HepG2 (cell line): Measurements from ENCODE around the gene CD79A. TPM values are rescaled to one million over a fixed set of nuclear protein-coding genes. Genes with fewer than 3 reads are reported as not detected.

Experiments
- ATAC-seq: fragments of 200-7000 bp; cut with Tn5 transposase; 3 replicates; pipeline ENCODE4 v1.9.1; 2020; ENCODE audit warnings: mild to moderate bottlenecking, moderate library complexity
- BruUV-seq: library from RNA; stranded (reverse); fragments of 400-500 nt; replicated peaks from 2 replicates; lab custom pipeline; 2021; lab: Mats Ljungman, UMichigan
- CTCF ChIA-PET: fragments of 300-600 bp; formaldehyde crosslinking; extraction: SDS; loops from one replicate; lab custom pipeline; 2021; ENCODE audit warnings: low total read pairs, inconsistent platforms, low intra/inter-chr PET ratio; lab: Yijun Ruan, JAX
- POLR2A ChIA-PET: fragments of 350-600 bp; sonication (Branson Sonifier 250); formaldehyde crosslinking; loops from one replicate; lab custom pipeline; 2020; ENCODE audit warnings: antibody characterized with exemption, inconsistent platforms; lab: Yijun Ruan, JAX
- DNase-seq: peaks from one replicate; pipeline ENCODE4 v3.0.0-alpha.2; 2015; ENCODE audit warnings: low spot score
- FAIRE-seq: peaks from 3 replicates; lab custom pipeline; 2011; peaks lifted over from hg19 to GRCh38; lab: Jason Lieb, UNC
- H2AFZ ChIP-seq: one replicate; pipeline ENCODE4 v1.6.1; 2011; ENCODE audit warnings: low read length, inconsistent platforms
- H3K27ac ChIP-seq: fragments of 300-600 bp; 3 replicates; pipeline ENCODE4 v1.8.0; 2011; ENCODE audit warnings: mixed run types, mild to moderate bottlenecking, mixed read lengths, low read length, inconsistent platforms; ENCODE audit not compliant: insufficient read depth; ENCODE audit errors: extremely low read length
- H3K27me3 ChIP-seq, 2 experiments: fragments of 200-600 bp in 1 of 2; 2 replicates in 1 of 2; 3 replicates in 1 of 2; pipeline versions ENCODE4 v1.6.0 to v1.8.0; 2011; ENCODE audit warnings: low read length in 2 of 2, mild to moderate bottlenecking in 2 of 2, moderate library complexity in 2 of 2, inconsistent platforms in 1 of 2; ENCODE audit not compliant: insufficient read depth in 2 of 2, control insufficient read depth in 1 of 2
- H3K36me3 ChIP-seq, 2 experiments: fragments of 200-600 bp in 1 of 2; replicated peaks in 1 of 2; 2 replicates in 1 of 2; 3 replicates in 1 of 2; pipeline versions ENCODE4 v1.5.1 to v1.8.0; 2011; ENCODE audit warnings: low read length in 2 of 2, inconsistent platforms in 1 of 2; ENCODE audit not compliant: insufficient read depth in 2 of 2, control insufficient read depth in 1 of 2
- H3K4me1 ChIP-seq: 2 replicates; pipeline ENCODE4 v1.5.1; 2012; ENCODE audit warnings: low read length, inconsistent platforms; ENCODE audit not compliant: insufficient read depth
- H3K4me2 ChIP-seq: 2 replicates; pipeline ENCODE4 v1.6.0; 2011; ENCODE audit warnings: low read depth, low read length, inconsistent platforms
- H3K4me3 ChIP-seq, 3 experiments: fragments of 200-600 bp in 1 of 3; sonication (generic), shearing (Covaris generic) in 1 of 3; replicated peaks in 1 of 3; 2 replicates each; pipeline ENCODE4 v1.5.1; 2011 to 2016; ENCODE audit warnings: low read length in 3 of 3, inconsistent platforms in 2 of 3, low read depth in 2 of 3, mild to moderate bottlenecking in 2 of 3, control low read depth in 1 of 3, mixed read lengths in 1 of 3; ENCODE audit not compliant: insufficient read depth in 1 of 3
- H3K79me2 ChIP-seq: one replicate; pipeline ENCODE4 v1.6.1; 2011; ENCODE audit warnings: low read length, inconsistent platforms; ENCODE audit not compliant: insufficient read depth
- H3K9ac ChIP-seq: 2 replicates; pipeline ENCODE4 v1.6.0; 2011; ENCODE audit warnings: mild to moderate bottlenecking, low read depth, low read length, inconsistent platforms; ENCODE audit not compliant: insufficient read depth
- H3K9me3 ChIP-seq: 2 replicates; pipeline ENCODE4 v1.5.1; 2012; ENCODE audit warnings: mild to moderate bottlenecking, low read length
- H4K20me1 ChIP-seq: 2 replicates; pipeline ENCODE4 v1.6.0; 2011; ENCODE audit warnings: inconsistent platforms, mild to moderate bottlenecking, low read length, moderate library complexity; ENCODE audit not compliant: insufficient read depth
- EP300 ChIP-seq, 3 experiments: sonication (generic) in 1 of 3; formaldehyde crosslinking in 1 of 3; IDR thresholded peaks; 2 replicates each; pipeline versions ENCODE4 v1.5.1 to v1.6.1; 2011 to 2020; ENCODE audit warnings: low read depth in 2 of 3, low read length in 2 of 3, borderline replicate concordance in 1 of 3, improper control_type of control experiment in 1 of 3, mild to moderate bottlenecking in 1 of 3, missing genetic modification reagents in 1 of 3, moderate library complexity in 1 of 3
- GATA4 ChIP-seq: sonication (generic); IDR thresholded peaks from 2 replicates; pipeline ENCODE4 v1.6.1; 2016; ENCODE audit warnings: antibody characterized with exemption, low read depth, borderline replicate concordance
- GLI4 ChIP-seq: sonication (generic); formaldehyde crosslinking; IDR thresholded peaks from 2 replicates; pipeline ENCODE4 v1.5.1; 2020; ENCODE audit warnings: missing genetic modification reagents, mild to moderate bottlenecking, moderate library complexity, borderline replicate concordance
- HMG20A ChIP-seq: IDR thresholded peaks from 2 replicates; pipeline ENCODE4 v1.6.1; 2016; ENCODE audit warnings: borderline replicate concordance
- KDM3A ChIP-seq: IDR thresholded peaks from 2 replicates; pipeline ENCODE4 v1.6.1; 2018; ENCODE audit warnings: low read depth, missing compliant biosample characterization
- NFYB ChIP-seq: sonication (generic); formaldehyde crosslinking; IDR thresholded peaks from 2 replicates; pipeline ENCODE4 v1.4.0; 2020; ENCODE audit warnings: missing genetic modification reagents
- PCBP1 ChIP-seq: fragments of 200-400 bp; formaldehyde crosslinking; IDR thresholded peaks from 2 replicates; pipeline ENCODE4 v1.6.1; 2017; ENCODE audit warnings: mild to moderate bottlenecking, low read depth, low read length, borderline replicate concordance
- RAD51 ChIP-seq: fragments of 450-650 bp; IDR thresholded peaks from 2 replicates; pipeline ENCODE4 v1.6.1; 2016; ENCODE audit warnings: borderline replicate concordance
- RARG ChIP-seq: sonication (generic); formaldehyde crosslinking; IDR thresholded peaks from 2 replicates; pipeline ENCODE4 v1.4.0; 2020; ENCODE audit warnings: low read depth, mild to moderate bottlenecking, missing genetic modification reagents
- RBAK ChIP-seq: sonication (generic); formaldehyde crosslinking; IDR thresholded peaks from 2 replicates; pipeline ENCODE4 v1.5.1; 2020; ENCODE audit warnings: mild to moderate bottlenecking, missing genetic modification reagents
- TCF7L2 ChIP-seq: IDR thresholded peaks from 2 replicates; pipeline ENCODE4 v1.6.1; 2011; ENCODE audit warnings: mild to moderate bottlenecking, low read depth, low read length, moderate library complexity
- ZBTB33 ChIP-seq: sonication (generic); formaldehyde crosslinking; IDR thresholded peaks from 2 replicates; pipeline ENCODE4 v1.4.0; 2020; ENCODE audit warnings: missing genetic modification reagents
- ZNF207 ChIP-seq: fragments of 450-650 bp; IDR thresholded peaks from 2 replicates; pipeline ENCODE4 v1.6.1; 2016; ENCODE audit warnings: antibody characterized with exemption, borderline replicate concordance
- ZNF34 ChIP-seq: sonication (generic); formaldehyde crosslinking; IDR thresholded peaks from 2 replicates; pipeline ENCODE4 v1.4.0; 2020; ENCODE audit warnings: mild to moderate bottlenecking, missing genetic modification reagents, borderline replicate concordance
- ZNF552 ChIP-seq: sonication (generic); formaldehyde crosslinking; IDR thresholded peaks from 2 replicates; pipeline ENCODE4 v1.9.0; 2022; ENCODE audit warnings: missing genetic modification reagents, mild to moderate bottlenecking, borderline replicate concordance
- ZNF709 ChIP-seq: sonication (generic); formaldehyde crosslinking; IDR thresholded peaks from 2 replicates; pipeline ENCODE4 v1.5.0; 2020; ENCODE audit warnings: mild to moderate bottlenecking, missing genetic modification reagents
- ZNF766 ChIP-seq: sonication (generic); formaldehyde crosslinking; IDR thresholded peaks from 2 replicates; pipeline ENCODE4 v1.5.0; 2020; ENCODE audit warnings: missing genetic modification reagents, borderline replicate concordance
- WGBS: methylation state at CpG from one replicate; pipeline ENCODE4 v1.1.6; 2017; ENCODE audit warnings: low lambda C conversion rate; 5-methylcytosine and 5-hydroxymethylcytosine counted together
- in situ Hi-C: cut with HindIII; loops from 2 replicates; pipeline ENCODE4 v1.10.0; 2017; ENCODE audit warnings: low pct_unique_long_range_greater_than_20kb; ENCODE audit not compliant: extremely low pct_ligation_motif_present
- intact Hi-C: fragments of 100-400 bp; cut with micrococcal nuclease; formaldehyde crosslinking; loops from one replicate; pipeline ENCODE4 v1.10.0; 2022; ENCODE audit not compliant: unreplicated experiment
- polyA plus RNA-seq, 8 experiments: library from polyadenylated mRNA; depleted of rRNA in 3 of 8; stranded (reverse) in 7 of 8; unstranded in 1 of 8; fragments of >200 nt; fragmentation: Illumina TruSeq in 4 of 8; extraction: Trizol in 4 of 8; gene quantifications; 2 replicates each; pipeline versions ENCODE4 v1.2.1 to v1.2.3, GENCODE V29; 2011 to 2016; ENCODE audit warnings: low read depth in 4 of 8, missing spikeins in 1 of 8, mixed read lengths in 1 of 8; ENCODE audit not compliant: insufficient read depth in 1 of 8
- total RNA-seq, 5 experiments: library from RNA; depleted of rRNA; stranded (reverse); fragments of >200 nt; fragmentation: Illumina TruSeq; extraction: Trizol; gene quantifications; 2 replicates each; pipeline ENCODE4 v1.2.3, GENCODE V29; 2016; ENCODE audit warnings: low read depth in 1 of 5
- TF ChIP-seq, protein P1 (sequence below): sonication (generic); formaldehyde crosslinking; IDR thresholded peaks from 2 replicates; pipeline ENCODE4 v1.5.1; 2020; ENCODE audit warnings: missing genetic modification reagents, mild to moderate bottlenecking, borderline replicate concordance
- TF ChIP-seq, protein P2 (sequence below): IDR thresholded peaks from 2 replicates; pipeline ENCODE4 v1.6.1; 2016

The CD79A gene
- total and polyA plus RNA-seq, 2 of the 13 experiments (the other 11 are each of a cell fraction or from before 2014, with no cell fraction given) = 0.24 to 0.33 TPM

- no peak overlapping the region for H3K9ac ChIP-seq
- no peaks in the 10 kb centered on the region for H3K4me1 ChIP-seq
- 29% methylated on average over 20 of the region's 22 CpGs for WGBS
- DNase-seq (no peak), ATAC-seq (no peak), FAIRE-seq (no peak)
- no peak overlapping the region for H3K4me2 ChIP-seq
- H3K4me3 ChIP-seq = no peak overlapping the region
- intact Hi-C loops = no loop called here
- H3K36me3 ChIP-seq = no peaks in the 10 kb centered on the region
- no peak overlapping the region for H3K27ac ChIP-seq
- H2AFZ ChIP-seq = no peak overlapping the region
- CTCF ChIA-PET = no interaction called here
- POLR2A ChIA-PET = interaction anchor here (1.2 kb wide), 1 partner anchor 34 kb away, joined by 3 read pairs; no protein-coding TSS in a partner anchor
- in situ Hi-C loops = no loop called here
- no peaks in the 10 kb centered on the region for H4K20me1 ChIP-seq
- no peaks in the 10 kb centered on the region for H3K79me2 ChIP-seq
- BruUV-seq = no TSS peak
- H3K27me3 ChIP-seq = peaks cover 0 to 50% of the 10 kb centered on the region in 2 experiments; a peak in 4 of 5 replicates
- no peaks in the 10 kb centered on the region for H3K9me3 ChIP-seq
- TF ChIP-seq GLI4 = no peak
- no peak for TF ChIP-seq KDM3A (CRISPR knock-in tag)
- TF ChIP-seq ZNF709 (CRISPR knock-in tag) = no peak
- no peak for TF ChIP-seq ZNF34
- TF ChIP-seq ZNF552 = no peak
- TF ChIP-seq, protein P1, sequence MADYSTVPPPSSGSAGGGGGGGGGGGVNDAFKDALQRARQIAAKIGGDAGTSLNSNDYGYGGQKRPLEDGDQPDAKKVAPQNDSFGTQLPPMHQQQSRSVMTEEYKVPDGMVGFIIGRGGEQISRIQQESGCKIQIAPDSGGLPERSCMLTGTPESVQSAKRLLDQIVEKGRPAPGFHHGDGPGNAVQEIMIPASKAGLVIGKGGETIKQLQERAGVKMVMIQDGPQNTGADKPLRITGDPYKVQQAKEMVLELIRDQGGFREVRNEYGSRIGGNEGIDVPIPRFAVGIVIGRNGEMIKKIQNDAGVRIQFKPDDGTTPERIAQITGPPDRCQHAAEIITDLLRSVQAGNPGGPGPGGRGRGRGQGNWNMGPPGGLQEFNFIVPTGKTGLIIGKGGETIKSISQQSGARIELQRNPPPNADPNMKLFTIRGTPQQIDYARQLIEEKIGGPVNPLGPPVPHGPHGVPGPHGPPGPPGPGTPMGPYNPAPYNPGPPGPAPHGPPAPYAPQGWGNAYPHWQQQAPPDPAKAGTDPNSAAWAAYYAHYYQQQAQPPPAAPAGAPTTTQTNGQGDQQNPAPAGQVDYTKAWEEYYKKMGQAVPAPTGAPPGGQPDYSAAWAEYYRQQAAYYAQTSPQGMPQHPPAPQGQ = no peak
- no peak for TF ChIP-seq EP300 (IDR thresholded peaks at IDR 0.05; ENCODE audit: low read depth in 2 of 2, low read length in 2 of 2)
- no peak for TF ChIP-seq EP300 (CRISPR knock-in tag; IDR thresholded peaks at IDR 0.05; ENCODE audit: borderline replicate concordance)
- no peak for TF ChIP-seq RARG (CRISPR knock-in tag)
- TF ChIP-seq ZNF766 (CRISPR knock-in tag) = no peak
- TF ChIP-seq RBAK (CRISPR knock-in tag) = no peak
- TF ChIP-seq GATA4 = no peak
- TF ChIP-seq PCBP1 = no peak
- no peak for TF ChIP-seq ZBTB33 (CRISPR knock-in tag)
- TF ChIP-seq, protein P2, sequence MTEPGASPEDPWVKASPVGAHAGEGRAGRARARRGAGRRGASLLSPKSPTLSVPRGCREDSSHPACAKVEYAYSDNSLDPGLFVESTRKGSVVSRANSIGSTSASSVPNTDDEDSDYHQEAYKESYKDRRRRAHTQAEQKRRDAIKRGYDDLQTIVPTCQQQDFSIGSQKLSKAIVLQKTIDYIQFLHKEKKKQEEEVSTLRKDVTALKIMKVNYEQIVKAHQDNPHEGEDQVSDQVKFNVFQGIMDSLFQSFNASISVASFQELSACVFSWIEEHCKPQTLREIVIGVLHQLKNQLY (CRISPR knock-in tag) = no peak
- TF ChIP-seq TCF7L2 = no peak
- TF ChIP-seq ZNF207 = no peak
- TF ChIP-seq RAD51 = no peak
- no peak for TF ChIP-seq HMG20A (CRISPR knock-in tag)
- TF ChIP-seq NFYB = no peak
Observed at GRCh38 chr19:41921577-41922576, 44.8 kb downstream of the CD79A start.
